Measurements from ENCODE around the gene NR2C2.

The NR2C2 gene

GRCh38 chr3:15065550-15066007, 118.2 kb downstream of the NR2C2 start:
- no peak for DNase-seq

GRCh38 chr3:15066467-15066866, 119.1 kb downstream of the NR2C2 start:
- DNase-seq = no peak

- no peak for DNase-seq
Measured at GRCh38 chr3:15069441-15069840, 122.1 kb downstream of the NR2C2 start.

- no peak for DNase-seq
Measured at GRCh38 chr3:15071699-15072098, 124.3 kb downstream of the NR2C2 start.

GRCh38 chr3:15074500-15074899, 127.1 kb downstream of the NR2C2 start:
- DNase-seq = no peak

- no peak for DNase-seq
Measured at GRCh38 chr3:15079091-15079490, 131.7 kb downstream of the NR2C2 start.

- DNase-seq = no peak
Measured at GRCh38 chr3:15081960-15082664, 134.7 kb downstream of the NR2C2 start.

GRCh38 chr3:15083252-15083651, 135.9 kb downstream of the NR2C2 start:
- DNase-seq = no peak

GRCh38 chr3:15086263-15086662, 138.9 kb downstream of the NR2C2 start:
- no peak for DNase-seq

- DNase-seq = no peak
Measured at GRCh38 chr3:15086699-15087098, 139.3 kb downstream of the NR2C2 start.

- no peak for DNase-seq
Measured at GRCh38 chr3:15089201-15089600, 141.8 kb downstream of the NR2C2 start.

GRCh38 chr3:15091575-15091974, 144.2 kb downstream of the NR2C2 start:
- DNase-seq = no peak

GRCh38 chr3:15092686-15093085, 145.3 kb downstream of the NR2C2 start:
- DNase-seq = no peak

GRCh38 chr3:15094187-15094875, 146.9 kb downstream of the NR2C2 start:
- no peak for DNase-seq

- no peak for DNase-seq
Measured at GRCh38 chr3:15096046-15096445, 148.7 kb downstream of the NR2C2 start.

- DNase-seq = peak; percentile 23
Measured at GRCh38 chr3:15097891-15098290, 150.5 kb downstream of the NR2C2 start.

Measured in activated naive CD4-positive, alpha-beta T cell treated with Interleukin-2 at 50 U/mL for 16 hours (primary cell).